Transverse colon (tissue), 4 donors: ENCODE measurements around the gene ZNF687. TPM values are rescaled to one million over a fixed set of nuclear protein-coding genes. Genes with fewer than 3 reads are reported as not detected.

ENCODE experiments used
- DNase-seq: peaks from one replicate; pipeline ENCODE4 v3.0.0-alpha.2; 2019
- H3K27ac ChIP-seq, 4 donors: fragments of 200-600 bp; sonication (generic); 2 replicates each; pipeline ENCODE4 v1.5.1; 2016 to 2018; ENCODE audit warnings: inconsistent platforms in 4 of 4
- H3K27me3 ChIP-seq: fragments of 200-600 bp; sonication (generic); 2 replicates; pipeline ENCODE4 v1.5.1; 2017; ENCODE audit warnings: inconsistent platforms
- H3K36me3 ChIP-seq, 4 donors: fragments of 200-600 bp; sonication (generic); 2 replicates each; pipeline ENCODE4 v1.5.1; 2017 to 2019; ENCODE audit warnings: inconsistent platforms in 4 of 4
- H3K4me1 ChIP-seq, 4 donors: fragments of 200-600 bp; sonication (generic); 2 replicates each; pipeline ENCODE4 v1.5.1; 2017 to 2020; ENCODE audit warnings: inconsistent platforms in 4 of 4
- H3K4me3 ChIP-seq, 4 donors: fragments of 200-600 bp; sonication (generic); 1 replicate in 1 of 4; 2 replicates in 3 of 4; pipeline versions ENCODE4 v1.5.1 to v1.6.1; 2017 to 2019; ENCODE audit warnings: inconsistent platforms in 4 of 4
- H3K9me3 ChIP-seq, 2 donors: fragments of 200-600 bp; sonication (generic); 2 replicates each; pipeline ENCODE4 v1.5.1; 2017 to 2019; ENCODE audit warnings: inconsistent platforms in 2 of 2
- CTCF ChIP-seq, 5 experiments: fragments of 200-600 bp in 3 of 5; fragments of 450-650 bp in 2 of 5; sonication (generic) in 3 of 5; IDR thresholded peaks; 1 replicate in 2 of 5; 2 replicates in 3 of 5; pipeline ENCODE4 v1.5.1; 2016 to 2017; ENCODE audit warnings: antibody characterized with exemption in 5 of 5, inconsistent platforms in 3 of 5, mild to moderate bottlenecking in 2 of 5, moderate library complexity in 1 of 5
- EP300 ChIP-seq: sonication (generic); formaldehyde crosslinking; IDR thresholded peaks from one replicate; pipeline ENCODE4 v1.6.1; 2017; ENCODE audit warnings: antibody characterized with exemption, low read depth
- POLR2A ChIP-seq: fragments of 450-650 bp; IDR thresholded peaks from one replicate; pipeline ENCODE4 v1.6.1; 2016; ENCODE audit warnings: antibody characterized with exemption, mild to moderate bottlenecking, moderate library complexity
- POLR2AphosphoS5 ChIP-seq, 3 donors: sonication (generic); formaldehyde crosslinking; IDR thresholded peaks; one replicate each; pipeline ENCODE4 v1.6.1; 2016; ENCODE audit warnings: antibody characterized with exemption in 3 of 3
- WGBS, 2 donors: methylation state at CpG; one replicate each; pipeline ENCODE4 v1.1.5; 2018; ENCODE audit warnings: low coverage in 1 of 2; 5-methylcytosine and 5-hydroxymethylcytosine counted together
- in situ Hi-C, 4 donors: fragments of 200-750 bp; cut with MboI; loops; one replicate each; pipeline versions ENCODE4 v1.15.0 to v1.15.1; 2017; ENCODE audit warnings: low sequenced_read_pairs in 3 of 4, low pct_ligation_motif_present in 1 of 4, low pct_unique_long_range_greater_than_20kb in 1 of 4
- intact Hi-C: fragments of 100-400 bp; cut with DNase I; formaldehyde crosslinking; loops from one replicate; pipeline ENCODE4 v1.15.1; 2023; ENCODE audit warnings: low total_unique reads
- total RNA-seq, 4 donors: library from RNA; depleted of rRNA; stranded (reverse); fragments of >200 nt; gene quantifications; one replicate each; pipeline ENCODE4 v1.1.0, GENCODE V29; 2016

Gene ZNF687
- total RNA-seq, 4 donors from 2014 or later: 24.5 to 41.9 (median 31.5) TPM

DNA sequence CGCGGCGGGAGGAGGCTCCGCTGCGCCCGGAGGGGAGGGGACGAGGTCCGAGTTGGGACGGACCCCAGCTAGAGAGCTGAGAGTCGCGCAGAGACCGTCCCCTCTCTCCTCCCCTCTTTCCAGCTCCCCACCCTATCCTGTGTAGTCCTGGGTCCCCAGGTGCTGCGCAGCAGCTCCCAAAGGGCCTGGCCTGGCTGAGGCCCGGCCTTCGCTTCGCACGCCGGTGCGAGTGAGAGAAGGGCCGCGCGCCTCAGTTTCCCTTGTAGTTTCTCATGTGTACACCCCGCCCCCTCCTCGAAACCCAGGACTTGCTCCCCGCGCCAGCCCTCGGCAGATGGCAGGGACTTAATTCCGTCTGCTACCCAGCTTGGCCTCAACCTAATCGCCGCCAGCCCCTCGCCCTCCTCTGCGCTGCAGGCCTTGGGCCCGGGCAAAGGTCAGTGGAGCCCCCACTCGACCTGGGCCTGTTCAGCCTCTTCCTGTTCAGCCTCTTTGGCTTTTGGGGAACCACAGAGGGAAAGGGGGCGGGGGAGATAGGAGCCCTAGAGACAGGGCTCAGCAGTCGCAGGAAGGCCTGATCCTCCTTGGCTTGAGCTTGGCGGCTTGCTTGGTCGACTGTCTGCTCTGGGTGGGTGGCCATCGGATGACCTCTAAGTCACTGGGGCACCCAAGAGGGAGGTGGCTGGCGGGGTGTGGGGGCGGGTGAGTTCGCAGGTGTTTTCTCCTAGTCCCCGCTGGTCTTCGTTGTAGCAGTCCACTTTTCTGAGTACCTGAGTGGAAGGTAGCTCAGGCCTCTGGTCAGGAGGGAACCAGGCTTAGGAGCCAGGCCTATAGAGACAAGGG, 1.0 kb downstream of the ZNF687 start:
- peak; percentile 41 for DNase-seq
- in situ Hi-C loops (no loop called here), intact Hi-C loops (no loop called here)
- TF ChIP-seq POLR2AphosphoS5 (IDR thresholded peaks at IDR 0.05) (no peak), POLR2A (no peak), CTCF (IDR thresholded peaks at IDR 0.05) (no peak), EP300 (no peak)
- WGBS, 2 donors: 3% methylated on average over 38 of the region's 44 CpGs; no CpG with 5 or more reads in 1 of the 2 donors
- Histone ChIP-seq H3K9me3 (no peaks in the 10 kb centered on the region), H3K27me3 (no peaks in the 10 kb centered on the region), H3K4me1 (peaks cover 5 to 21% (median 20%) of the 10 kb centered on the region in 4 donors), H3K4me3 (peak overlapping the region; percentile 60 to 92 (median 73)), H3K36me3 (peaks cover 0 to 24% (median 9%) of the 10 kb centered on the region in 4 donors), H3K27ac (peak overlapping the region; percentile 94 to 98 (median 98))

- intact Hi-C loops (no loop called here), in situ Hi-C loops (no loop called here)
- WGBS, 2 donors: 52 to 53% methylated on average over 2 of the region's 2 CpGs
- Histone ChIP-seq H3K27ac (peak overlapping the region; percentile 94 to 98 (median 98)), H3K9me3 (no peaks in the 10 kb centered on the region), H3K36me3 (peaks cover 0 to 31% (median 11%) of the 10 kb centered on the region in 4 donors), H3K27me3 (no peaks in the 10 kb centered on the region), H3K4me1 (peaks cover 5 to 21% (median 20%) of the 10 kb centered on the region in 4 donors), H3K4me3 (peak overlapping the region in 1 of 4 donors; percentile 92)
- no peak for DNase-seq
- no peak for TF ChIP-seq EP300
- TF ChIP-seq POLR2A: no peak
- TF ChIP-seq POLR2AphosphoS5 (IDR thresholded peaks at IDR 0.05): no peak
- no peak for TF ChIP-seq CTCF (IDR thresholded peaks at IDR 0.05)
These were observed 2.0 kb downstream of the ZNF687 start for GRCh38 chr1:151284013-151284577.

- TF ChIP-seq EP300 (no peak), POLR2AphosphoS5 (IDR thresholded peaks at IDR 0.05) (no peak), POLR2A (no peak), CTCF (IDR thresholded peaks at IDR 0.05) (no peak)
- Histone ChIP-seq H3K27me3 (no peaks in the 10 kb centered on the region), H3K36me3 (peaks cover 0 to 33% (median 15%) of the 10 kb centered on the region in 4 donors), H3K4me3 (no peak overlapping the region), H3K4me1 (peaks cover 5 to 17% (median 16%) of the 10 kb centered on the region in 4 donors), H3K27ac (no peak overlapping the region), H3K9me3 (no peaks in the 10 kb centered on the region)
- no peak for DNase-seq
- 83 to 91% methylated on average over 3 to 8 of the region's 10 CpGs for WGBS, 2 donors
- in situ Hi-C loops (no loop called here), intact Hi-C loops (no loop called here)
These were observed 4.7 kb downstream of the ZNF687 start for GRCh38 chr1:151286619-151287340.

DNA sequence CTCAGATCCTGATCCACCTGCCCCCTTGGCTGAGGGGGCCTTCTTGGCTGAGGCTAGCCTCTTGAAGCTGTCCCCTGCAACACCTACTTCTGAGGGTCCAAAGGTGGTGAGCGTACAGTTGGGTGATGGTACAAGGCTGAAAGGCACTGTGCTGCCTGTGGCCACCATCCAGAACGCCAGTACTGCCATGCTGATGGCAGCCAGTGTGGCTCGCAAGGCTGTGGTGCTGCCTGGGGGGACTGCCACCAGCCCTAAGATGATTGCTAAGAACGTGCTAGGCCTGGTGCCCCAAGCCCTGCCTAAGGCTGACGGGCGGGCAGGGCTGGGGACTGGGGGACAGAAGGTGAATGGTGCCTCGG, 5.2 kb downstream of the ZNF687 start:
- no peak overlapping the region for H3K27ac ChIP-seq
- no peaks in the 10 kb centered on the region for H3K27me3 ChIP-seq
- DNase-seq: no peak
- intact Hi-C loops (no loop called here), in situ Hi-C loops (no loop called here)
- no peak overlapping the region for H3K4me3 ChIP-seq
- TF ChIP-seq POLR2AphosphoS5 (IDR thresholded peaks at IDR 0.05) (no peak), EP300 (no peak), CTCF (IDR thresholded peaks at IDR 0.05) (no peak), POLR2A (no peak)
- H3K9me3 ChIP-seq: no peaks in the 10 kb centered on the region
- WGBS, 2 donors: 93% methylated on average over 4 of the region's 7 CpGs; no CpG with 5 or more reads in 1 of the 2 donors
- H3K36me3 ChIP-seq: peaks cover 0 to 37% (median 15%) of the 10 kb centered on the region in 4 donors
- peaks cover 5 to 17% (median 16%) of the 10 kb centered on the region in 4 donors for H3K4me1 ChIP-seq
